SH-SY5Y (cell line): ENCODE data around the gene GAS6.

Experiments
- GATA2 ChIP-seq: IDR thresholded peaks from 2 replicates; pipeline ENCODE4 v1.6.1; 2011; ENCODE audit warnings: mild to moderate bottlenecking, low read depth, low read length
- GATA3 ChIP-seq: IDR thresholded peaks from 2 replicates; pipeline ENCODE4 v1.6.1; 2011; ENCODE audit warnings: low read depth, mild to moderate bottlenecking, low read length, moderate library complexity

GRCh38 chr13:113904411-113904810 lies 40.5 kb upstream of the GAS6 start:
- TF ChIP-seq GATA2 (no peak), GATA3 (no peak)
